Astrocyte (in vitro differentiated cells and primary cell): Measurements from ENCODE around the gene PLXNA3.

Experiments used
- CTCF ChIP-seq: IDR thresholded peaks from 2 replicates; pipeline ENCODE4 v1.5.1; 2011; ENCODE audit warnings: low read depth, mild to moderate bottlenecking, inconsistent platforms, low read length, moderate library complexity; ENCODE audit not compliant: insufficient read depth
- EZH2 ChIP-seq: IDR thresholded peaks from 2 replicates; pipeline ENCODE4 v1.6.1; 2012; ENCODE audit warnings: mild to moderate bottlenecking, low read length, inconsistent platforms; ENCODE audit not compliant: insufficient read depth

- no peak for TF ChIP-seq CTCF
- TF ChIP-seq EZH2 = no peak
Measured at GRCh38 chrX:154446430-154446829, 11.7 kb upstream of the PLXNA3 start.
